ENCODE measurements around the gene HEPN1.

HEPN1 gene

GRCh38 chr11:124919898-124920297 lies 848 bp downstream of the HEPN1 start:
- no peaks in the 10 kb centered on the region for H3K36me3 ChIP-seq (ENCODE audit: low read length)
- no peak overlapping the region for H2AFZ ChIP-seq (ENCODE audit: low read depth, low read length, severe bottlenecking)
- H3K27me3 ChIP-seq (ENCODE audit: low read length), result no peaks in the 10 kb centered on the region
- H3K9me2 ChIP-seq (replicated peaks; ENCODE audit: insufficient read depth, low read length), result no peaks in the 10 kb centered on the region
- H3F3A ChIP-seq (ENCODE audit: insufficient read depth), result no peaks in the 10 kb centered on the region
- no peaks in the 10 kb centered on the region for H3K9me3 ChIP-seq (ENCODE audit: insufficient read depth, low read length)
- H3K4me2 ChIP-seq (ENCODE audit: low read depth, low read length, poor library complexity, severe bottlenecking), result no peak overlapping the region
- no peaks in the 10 kb centered on the region for H4K20me1 ChIP-seq (ENCODE audit: low read depth, low read length)
- TF ChIP-seq, protein P1, sequence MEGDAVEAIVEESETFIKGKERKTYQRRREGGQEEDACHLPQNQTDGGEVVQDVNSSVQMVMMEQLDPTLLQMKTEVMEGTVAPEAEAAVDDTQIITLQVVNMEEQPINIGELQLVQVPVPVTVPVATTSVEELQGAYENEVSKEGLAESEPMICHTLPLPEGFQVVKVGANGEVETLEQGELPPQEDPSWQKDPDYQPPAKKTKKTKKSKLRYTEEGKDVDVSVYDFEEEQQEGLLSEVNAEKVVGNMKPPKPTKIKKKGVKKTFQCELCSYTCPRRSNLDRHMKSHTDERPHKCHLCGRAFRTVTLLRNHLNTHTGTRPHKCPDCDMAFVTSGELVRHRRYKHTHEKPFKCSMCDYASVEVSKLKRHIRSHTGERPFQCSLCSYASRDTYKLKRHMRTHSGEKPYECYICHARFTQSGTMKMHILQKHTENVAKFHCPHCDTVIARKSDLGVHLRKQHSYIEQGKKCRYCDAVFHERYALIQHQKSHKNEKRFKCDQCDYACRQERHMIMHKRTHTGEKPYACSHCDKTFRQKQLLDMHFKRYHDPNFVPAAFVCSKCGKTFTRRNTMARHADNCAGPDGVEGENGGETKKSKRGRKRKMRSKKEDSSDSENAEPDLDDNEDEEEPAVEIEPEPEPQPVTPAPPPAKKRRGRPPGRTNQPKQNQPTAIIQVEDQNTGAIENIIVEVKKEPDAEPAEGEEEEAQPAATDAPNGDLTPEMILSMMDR (IDR thresholded peaks at IDR 0.05; ENCODE audit: insufficient read depth, low read length, poor library complexity, severe bottlenecking), result no peak
- TF ChIP-seq EZH2phosphoT487 (conservative IDR thresholded peaks at IDR 0.05; ENCODE audit: low read length), result no peak
- H3K9ac ChIP-seq (ENCODE audit: low read length), result no peak overlapping the region
- H3K4me3 ChIP-seq (ENCODE audit: insufficient read depth, low read length, poor library complexity, severe bottlenecking), result no peak overlapping the region
- no peak overlapping the region for H3K27ac ChIP-seq (ENCODE audit: low read depth, low read length)
- H3K79me2 ChIP-seq (ENCODE audit: insufficient read depth, low read length), result no peaks in the 10 kb centered on the region

GRCh38 chr11:124920356-124920755 lies 1.3 kb downstream of the HEPN1 start:
- Histone ChIP-seq H3K9me2 (replicated peaks; ENCODE audit: insufficient read depth, low read length) (no peaks in the 10 kb centered on the region), H3K4me3 (ENCODE audit: insufficient read depth, low read length, poor library complexity, severe bottlenecking) (no peak overlapping the region), H4K20me1 (ENCODE audit: low read depth, low read length) (no peaks in the 10 kb centered on the region), H3K27me3 (ENCODE audit: low read length) (no peaks in the 10 kb centered on the region), H3K4me2 (ENCODE audit: low read depth, low read length, poor library complexity, severe bottlenecking) (no peak overlapping the region), H3K9ac (ENCODE audit: low read length) (no peak overlapping the region), H3F3A (ENCODE audit: insufficient read depth) (no peaks in the 10 kb centered on the region), H3K36me3 (ENCODE audit: low read length) (no peaks in the 10 kb centered on the region), H2AFZ (ENCODE audit: low read depth, low read length, severe bottlenecking) (no peak overlapping the region), H3K79me2 (ENCODE audit: insufficient read depth, low read length) (no peaks in the 10 kb centered on the region), H3K9me3 (ENCODE audit: insufficient read depth, low read length) (no peaks in the 10 kb centered on the region), H3K27ac (ENCODE audit: low read depth, low read length) (no peak overlapping the region)
- no peak for TF ChIP-seq EZH2phosphoT487 (conservative IDR thresholded peaks at IDR 0.05; ENCODE audit: low read length)
- TF ChIP-seq, protein P1 (IDR thresholded peaks at IDR 0.05; ENCODE audit: insufficient read depth, low read length, poor library complexity, severe bottlenecking), result no peak

DNA sequence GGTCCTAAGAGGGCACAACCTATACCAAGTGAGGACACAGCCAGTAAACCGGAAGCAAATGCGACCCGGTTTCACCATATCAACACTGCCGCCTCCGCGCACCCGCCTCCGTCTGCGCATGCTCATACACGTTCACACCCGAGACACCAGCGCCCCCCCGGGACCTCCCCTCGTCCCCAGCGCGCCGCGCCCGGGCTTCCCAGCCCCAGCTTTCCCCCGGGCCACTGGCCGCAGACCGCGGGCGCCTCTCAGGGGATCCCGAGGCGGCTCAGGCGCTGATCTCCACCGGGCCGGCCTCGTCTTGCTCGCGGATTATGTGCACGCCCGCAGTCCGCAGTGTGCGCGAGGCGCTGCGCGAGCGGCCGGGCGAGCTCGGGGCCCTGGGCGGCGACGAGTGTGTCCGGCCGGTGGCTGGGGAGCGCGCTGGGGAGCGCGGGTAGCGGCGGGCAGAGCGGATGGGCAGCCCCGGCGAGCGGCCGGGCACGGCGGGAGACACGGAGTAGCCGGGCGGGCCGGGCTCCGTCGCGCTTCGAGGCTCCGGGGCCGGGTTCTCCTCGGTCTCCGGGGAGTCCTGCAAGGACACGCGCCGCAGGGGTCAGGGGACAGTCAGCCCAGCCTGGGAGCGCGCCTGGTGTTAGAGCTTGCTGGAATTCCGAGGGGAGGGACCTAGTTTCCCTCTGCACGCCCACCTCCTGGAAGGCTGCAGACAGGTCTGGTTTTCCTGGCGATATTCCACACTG lies 2.0 kb downstream of the HEPN1 start:
- no peaks in the 10 kb centered on the region for H3K79me2 ChIP-seq (ENCODE audit: insufficient read depth, low read length)
- H3K4me2 ChIP-seq (ENCODE audit: low read depth, low read length, poor library complexity, severe bottlenecking), result no peak overlapping the region
- H3K9ac ChIP-seq (ENCODE audit: low read length), result no peak overlapping the region
- H2AFZ ChIP-seq (ENCODE audit: low read depth, low read length, severe bottlenecking), result no peak overlapping the region
- TF ChIP-seq, protein P1 (IDR thresholded peaks at IDR 0.05; ENCODE audit: insufficient read depth, low read length, poor library complexity, severe bottlenecking), result no peak
- no peaks in the 10 kb centered on the region for H3K36me3 ChIP-seq (ENCODE audit: low read length)
- H3K27me3 ChIP-seq (ENCODE audit: low read length), result no peaks in the 10 kb centered on the region
- no peak overlapping the region for H3K4me3 ChIP-seq (ENCODE audit: insufficient read depth, low read length, poor library complexity, severe bottlenecking)
- H3F3A ChIP-seq (ENCODE audit: insufficient read depth), result no peaks in the 10 kb centered on the region
- no peaks in the 10 kb centered on the region for H4K20me1 ChIP-seq (ENCODE audit: low read depth, low read length)
- H3K9me2 ChIP-seq (replicated peaks; ENCODE audit: insufficient read depth, low read length), result no peaks in the 10 kb centered on the region
- H3K27ac ChIP-seq (ENCODE audit: low read depth, low read length), result no peak overlapping the region
- no peaks in the 10 kb centered on the region for H3K9me3 ChIP-seq (ENCODE audit: insufficient read depth, low read length)

Measured in SU-DHL-6 (cell line).